ENCODE results near the gene RAB35. TPM values are rescaled to one million over a fixed set of nuclear protein-coding genes. Genes with fewer than 3 reads are reported as not detected.

Gene RAB35
- total RNA-seq, 5 donors from 2014 or later (not counting 1 experiment from before 2014, with no cell fraction given): 34.0 to 76.5 (median 60.6) TPM

DNA sequence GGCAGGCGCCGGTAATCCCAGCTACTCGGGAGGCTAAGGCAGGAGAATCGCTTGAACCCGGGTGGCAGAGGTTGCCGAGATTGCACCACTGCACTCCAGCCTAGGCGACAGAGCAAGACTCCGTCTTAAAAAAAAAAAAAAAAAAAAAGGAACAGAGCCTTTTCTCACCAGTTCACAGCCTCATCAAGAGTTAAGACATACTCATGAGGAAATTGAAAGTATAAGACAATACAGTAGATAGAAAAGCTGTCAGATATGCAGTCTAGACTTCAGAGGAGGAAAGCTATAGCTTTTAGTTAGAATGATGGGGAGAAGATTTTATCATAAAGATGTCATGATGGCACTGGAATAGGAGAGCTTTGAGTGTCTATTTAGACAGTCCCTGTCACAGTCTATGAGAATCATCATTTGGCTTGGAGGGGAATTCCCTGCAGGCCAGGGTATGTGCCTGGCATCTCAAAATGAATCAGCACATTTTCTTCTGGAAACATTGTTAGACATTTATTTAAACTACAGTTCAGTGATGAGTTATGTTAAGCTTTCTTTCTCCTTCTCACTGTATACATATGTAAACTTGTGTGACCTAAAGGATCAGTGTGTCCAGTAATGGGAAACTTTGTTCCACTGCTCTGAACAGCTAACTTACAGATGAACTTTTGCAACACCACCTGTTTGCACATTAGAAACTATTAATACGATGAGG is 2.9 kb upstream of the RAB35 start:
- Histone ChIP-seq H3K27ac (ENCODE audit: low read length) (no peak overlapping the region), H3K4me3 (ENCODE audit: control insufficient read depth in 1 of 2, extremely low read depth in 1 of 2, low read length in 1 of 2) (no peak overlapping the region), H3K4me1 (ENCODE audit: control insufficient read depth in 1 of 2, extremely low read depth in 1 of 2, insufficient read depth in 2 of 2, low read length in 2 of 2) (peaks cover 32 to 73% of the 10 kb centered on the region in 2 experiments), H3K27me3 (replicated peaks in 1 of 2; ENCODE audit: control insufficient read depth in 2 of 2, extremely low read depth in 1 of 2, insufficient read depth in 2 of 2, low read length in 1 of 2) (no peaks in the 10 kb centered on the region), H3K9me3 (no peaks in the 10 kb centered on the region), H3K36me3 (ENCODE audit: control insufficient read depth in 2 of 2, extremely low read depth in 1 of 2, insufficient read depth in 1 of 2, low read length in 1 of 2) (peaks cover 0 to 3% of the 10 kb centered on the region in 2 donors)
- DNase-seq (peak in 1 of 35 experiments; percentile 41), ATAC-seq (replicated peaks in 1 of 4) (no peak)
- Mint-ChIP-seq H3K9me3 (no peaks in the 10 kb centered on the region), H3K4me1 (peaks cover 77 to 81% (median 78%) of the 10 kb centered on the region in 3 donors), H3K27ac (peak overlapping the region; percentile 59 to 85), H3K27me3 (no peaks in the 10 kb centered on the region), H3K36me3 (peaks cover 12% of the 10 kb centered on the region), H3K4me3 (peak overlapping the region in 2 of 3 donors; percentile 11 to 31)
- CTCF ChIA-PET: interaction anchor here (0.7 to 1.7 kb wide), 3 partner anchors 17 to 84 kb away, joined by 4 to 5 read pairs (median 4); no protein-coding TSS in a partner anchor
- POLR2A ChIA-PET: no interaction called here
- WGBS (ENCODE audit: insufficient coverage): no CpG with 5 or more reads among the region's 9 CpGs

DNA sequence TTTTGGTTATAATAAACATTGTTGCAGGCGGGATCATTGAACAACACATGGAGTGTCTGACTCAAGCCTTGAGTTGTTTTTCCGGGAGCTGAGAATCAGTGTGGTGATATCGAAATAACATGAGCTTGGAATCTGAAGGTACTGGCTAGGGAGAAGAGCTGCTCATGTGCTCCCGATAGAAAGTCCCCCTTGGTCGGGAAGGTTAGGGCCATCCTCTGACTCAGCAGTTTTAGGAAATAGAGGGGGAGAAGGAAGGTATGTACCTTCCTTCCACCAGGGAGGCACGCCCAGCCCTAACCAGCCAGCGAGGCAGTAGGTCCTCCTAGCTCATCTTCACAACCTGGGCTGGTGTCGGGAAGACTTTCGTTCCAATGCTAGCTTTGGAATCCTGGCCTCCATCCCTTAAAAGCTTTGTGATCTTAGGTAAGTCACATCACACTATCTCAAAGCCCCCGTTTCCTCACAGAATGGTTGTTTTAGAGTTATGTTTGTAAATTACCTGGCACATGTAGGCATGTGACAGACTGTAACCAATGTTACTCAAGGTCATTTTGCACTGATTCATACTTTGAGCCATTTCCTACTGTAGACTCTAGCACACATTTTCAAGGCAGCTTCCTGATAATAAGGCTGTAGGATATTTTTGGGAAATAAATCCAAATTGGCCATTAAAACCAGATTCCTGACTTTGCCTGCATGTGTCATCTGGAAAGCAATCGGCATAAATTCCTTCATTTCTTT is 1.9 kb upstream of the RAB35 start:
- H3K9me3 ChIP-seq: no peaks in the 10 kb centered on the region
- Mint-ChIP-seq H3K27ac (peak overlapping the region; percentile 88 to 89), H3K4me3 (peak overlapping the region; percentile 89 to 96 (median 91)), H3K36me3 (peaks cover 16% of the 10 kb centered on the region), H3K4me1 (peaks cover 72 to 76% (median 74%) of the 10 kb centered on the region in 3 donors), H3K27me3 (no peaks in the 10 kb centered on the region), H3K9me3 (no peaks in the 10 kb centered on the region)
- peaks cover 0 to 8% of the 10 kb centered on the region in 2 donors for H3K36me3 ChIP-seq (ENCODE audit: control insufficient read depth in 2 of 2, extremely low read depth in 1 of 2, insufficient read depth in 1 of 2, low read length in 1 of 2)
- H3K4me1 ChIP-seq (ENCODE audit: control insufficient read depth in 1 of 2, extremely low read depth in 1 of 2, insufficient read depth in 2 of 2, low read length in 2 of 2): peaks cover 34 to 70% of the 10 kb centered on the region in 2 experiments
- ChIA-PET CTCF (interaction anchor here in 1 of 2 donors (0.6 to 2.3 kb wide), 4 partner anchors 9 to 110 kb away, joined by 3 to 15 read pairs (median 4); partner anchors contain the start of gene RPLP0), POLR2A (interaction anchor here (0.6 to 1.6 kb wide), 4 partner anchors 61 to 129 kb away, joined by 3 to 7 read pairs (median 4); partner anchors contain the start of gene BICDL1 (in 1 of the 2))
- WGBS (ENCODE audit: insufficient coverage): 89% methylated on average over 4 of the region's 11 CpGs
- H3K27me3 ChIP-seq (replicated peaks in 1 of 2; ENCODE audit: control insufficient read depth in 2 of 2, extremely low read depth in 1 of 2, insufficient read depth in 2 of 2, low read length in 1 of 2): no peaks in the 10 kb centered on the region
- no peak overlapping the region for H3K27ac ChIP-seq (ENCODE audit: low read length)
- H3K4me3 ChIP-seq (ENCODE audit: control insufficient read depth in 1 of 2, extremely low read depth in 1 of 2, low read length in 1 of 2): peak overlapping the region in 1 of 2 donors; percentile 96
- no peak for DNase-seq
- ATAC-seq (replicated peaks in 1 of 4): no peak

DNA sequence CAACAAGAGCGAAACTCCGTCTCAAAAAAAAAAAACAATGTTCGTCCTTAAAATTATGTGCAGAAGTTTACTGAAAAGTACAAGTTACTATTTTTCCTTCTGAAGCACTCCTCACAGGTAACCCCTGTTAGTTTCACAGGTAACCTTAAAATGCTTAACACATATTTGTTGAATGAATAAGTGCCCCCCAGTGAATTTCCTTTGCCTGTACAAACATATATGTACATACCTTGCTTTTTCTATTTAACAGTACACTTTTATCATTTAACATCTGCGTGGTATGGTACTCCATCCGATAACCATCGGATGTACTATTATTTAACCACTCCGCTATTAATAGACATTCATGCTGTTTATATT is 1.4 kb upstream of the RAB35 start:
- peaks cover 0 to 8% of the 10 kb centered on the region in 2 donors for H3K36me3 ChIP-seq (ENCODE audit: control insufficient read depth in 2 of 2, extremely low read depth in 1 of 2, insufficient read depth in 1 of 2, low read length in 1 of 2)
- ATAC-seq (replicated peaks in 1 of 4): no peak
- ChIA-PET POLR2A (interaction anchor here (0.6 to 1.6 kb wide), 7 partner anchors 31 to 320 kb away, joined by 3 to 10 read pairs (median 3); partner anchors contain the start of genes BICDL1 (in 1 of the 2), COX6A1 (in 1 of the 2) and RPLP0 (in 1 of the 2)), CTCF (interaction anchor here (0.5 to 2.3 kb wide), 6 partner anchors 9 to 113 kb away, joined by 3 to 15 read pairs (median 6); partner anchors contain the start of gene RPLP0 (in 1 of the 2))
- peaks cover 34 to 68% of the 10 kb centered on the region in 2 experiments for H3K4me1 ChIP-seq (ENCODE audit: control insufficient read depth in 1 of 2, extremely low read depth in 1 of 2, insufficient read depth in 2 of 2, low read length in 2 of 2)
- H3K9me3 Mint-ChIP-seq: no peaks in the 10 kb centered on the region
- peak overlapping the region; percentile 88 to 89 for H3K27ac Mint-ChIP-seq
- H3K9me3 ChIP-seq: no peaks in the 10 kb centered on the region
- H3K36me3 Mint-ChIP-seq: peaks cover 19% of the 10 kb centered on the region
- peak overlapping the region; percentile 89 to 96 (median 91) for H3K4me3 Mint-ChIP-seq
- no peak for DNase-seq
- peaks cover 70 to 75% (median 73%) of the 10 kb centered on the region in 3 donors for H3K4me1 Mint-ChIP-seq
- no peaks in the 10 kb centered on the region for H3K27me3 ChIP-seq (replicated peaks in 1 of 2; ENCODE audit: control insufficient read depth in 2 of 2, extremely low read depth in 1 of 2, insufficient read depth in 2 of 2, low read length in 1 of 2)
- no CpG with 5 or more reads among the region's 7 CpGs for WGBS (ENCODE audit: insufficient coverage)
- H3K27ac ChIP-seq (ENCODE audit: low read length): peak overlapping the region; percentile 89
- no peaks in the 10 kb centered on the region for H3K27me3 Mint-ChIP-seq
- H3K4me3 ChIP-seq (ENCODE audit: control insufficient read depth in 1 of 2, extremely low read depth in 1 of 2, low read length in 1 of 2): peak overlapping the region; percentile 88 to 96

DNA sequence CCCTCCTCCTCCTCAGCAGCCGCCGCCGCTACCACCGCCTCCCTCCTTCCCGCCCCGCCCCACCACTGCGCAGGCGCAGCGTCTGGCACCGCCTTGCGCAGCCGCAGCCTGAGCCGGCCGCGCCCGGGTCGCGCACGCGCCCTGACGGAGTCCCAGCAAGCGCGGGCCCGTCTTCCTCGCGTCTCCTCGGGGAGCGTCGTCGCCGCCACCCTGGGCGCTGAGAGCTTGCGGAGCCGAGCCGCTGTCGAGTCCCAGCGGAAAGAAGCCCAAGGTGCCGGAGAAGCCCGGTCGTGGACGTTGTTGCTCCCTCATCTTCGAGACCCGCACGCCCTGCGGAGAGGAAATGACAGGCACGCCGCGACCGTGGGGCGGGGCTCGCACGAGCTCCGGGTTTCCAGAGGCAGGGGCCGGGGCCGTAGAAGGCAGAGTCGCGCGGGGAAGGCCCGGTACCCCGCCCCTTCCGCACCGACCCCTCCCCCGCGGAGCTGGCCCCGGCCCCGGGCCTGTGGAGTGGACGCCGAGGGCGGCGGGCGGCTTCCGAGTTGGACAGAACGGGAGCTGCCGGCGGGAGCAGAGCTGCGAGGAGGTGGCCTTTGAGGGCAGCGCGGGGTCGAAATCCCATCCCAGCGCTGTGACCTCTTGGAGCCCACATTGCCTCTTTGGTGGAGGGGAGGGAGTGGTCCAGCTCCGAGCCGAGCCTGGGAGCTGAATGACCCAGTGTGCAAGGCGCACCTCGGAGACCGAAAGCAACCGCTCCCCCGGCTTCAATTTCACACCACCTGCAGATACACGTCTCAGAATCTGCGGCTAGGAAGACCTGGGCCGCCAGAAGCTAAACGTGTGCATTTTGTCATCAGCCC is 469 bp upstream of the RAB35 start:
- Mint-ChIP-seq H3K36me3 (peaks cover 22% of the 10 kb centered on the region), H3K4me3 (peak overlapping the region; percentile 89 to 96 (median 91)), H3K27me3 (no peaks in the 10 kb centered on the region), H3K9me3 (no peaks in the 10 kb centered on the region), H3K4me1 (peaks cover 75 to 84% (median 80%) of the 10 kb centered on the region in 3 donors), H3K27ac (peak overlapping the region; percentile 88 to 89)
- Histone ChIP-seq H3K4me3 (ENCODE audit: control insufficient read depth in 1 of 2, extremely low read depth in 1 of 2, low read length in 1 of 2) (peak overlapping the region; percentile 88 to 96), H3K27me3 (replicated peaks in 1 of 2; ENCODE audit: control insufficient read depth in 2 of 2, extremely low read depth in 1 of 2, insufficient read depth in 2 of 2, low read length in 1 of 2) (no peaks in the 10 kb centered on the region), H3K4me1 (ENCODE audit: control insufficient read depth in 1 of 2, extremely low read depth in 1 of 2, insufficient read depth in 2 of 2, low read length in 2 of 2) (peaks cover 34 to 67% of the 10 kb centered on the region in 2 experiments), H3K36me3 (ENCODE audit: control insufficient read depth in 2 of 2, extremely low read depth in 1 of 2, insufficient read depth in 1 of 2, low read length in 1 of 2) (peaks cover 0 to 8% of the 10 kb centered on the region in 2 donors), H3K27ac (ENCODE audit: low read length) (peak overlapping the region; percentile 89), H3K9me3 (no peaks in the 10 kb centered on the region)
- ATAC-seq (replicated peaks in 1 of 4): peak; percentile 80 to 83 (median 81)
- POLR2A ChIA-PET: interaction anchor here (0.7 to 1.6 kb wide), 8 partner anchors 30 to 321 kb away, joined by 3 to 10 read pairs (median 4); partner anchors contain the start of genes RPLP0 (in 2 of the 2), BICDL1 (in 1 of the 2), COX6A1 (in 1 of the 2) and RNU4-2 (in 1 of the 2)
- WGBS (ENCODE audit: insufficient coverage): under 1% methylated on average over 79 of the region's 91 CpGs
- CTCF ChIA-PET: interaction anchor here in 1 of 2 donors (0.7 to 2.3 kb wide), 5 partner anchors 30 to 461 kb away, joined by 3 to 15 read pairs (median 3); partner anchors contain the start of gene RPLP0
- peak; percentile 90 to 98 (median 95) for DNase-seq

GRCh38 chr12:120115692-120116440 is 687 bp downstream of the RAB35 start:
- Mint-ChIP-seq H3K4me3 (peak overlapping the region; percentile 92 to 96 (median 94)), H3K27ac (peak overlapping the region; percentile 84 to 89), H3K9me3 (no peaks in the 10 kb centered on the region), H3K4me1 (peaks cover 73 to 84% (median 79%) of the 10 kb centered on the region in 3 donors), H3K36me3 (peaks cover 22% of the 10 kb centered on the region), H3K27me3 (no peaks in the 10 kb centered on the region)
- peak in 2 of 35 experiments; percentile 12 to 33 for DNase-seq
- POLR2A ChIA-PET: interaction anchor here (0.5 to 1.3 kb wide), 6 partner anchors 23 to 186 kb away, joined by 3 to 5 read pairs (median 4); partner anchors contain the start of genes RNU4-2 (in 1 of the 2) and SIRT4 (in 1 of the 2)
- CTCF ChIA-PET: interaction anchor here (0.7 to 2.3 kb wide), 4 partner anchors 12 to 101 kb away, joined by 3 to 15 read pairs (median 4); partner anchors contain the start of gene RPLP0 (in 1 of the 2)
- Histone ChIP-seq H3K9me3 (no peaks in the 10 kb centered on the region), H3K4me1 (ENCODE audit: control insufficient read depth in 1 of 2, extremely low read depth in 1 of 2, insufficient read depth in 2 of 2, low read length in 2 of 2) (peaks cover 36 to 69% of the 10 kb centered on the region in 2 experiments), H3K27ac (ENCODE audit: low read length) (no peak overlapping the region), H3K36me3 (ENCODE audit: control insufficient read depth in 2 of 2, extremely low read depth in 1 of 2, insufficient read depth in 1 of 2, low read length in 1 of 2) (peaks cover 0 to 8% of the 10 kb centered on the region in 2 donors), H3K27me3 (replicated peaks in 1 of 2; ENCODE audit: control insufficient read depth in 2 of 2, extremely low read depth in 1 of 2, insufficient read depth in 2 of 2, low read length in 1 of 2) (no peaks in the 10 kb centered on the region), H3K4me3 (ENCODE audit: control insufficient read depth in 1 of 2, extremely low read depth in 1 of 2, low read length in 1 of 2) (peak overlapping the region; percentile 64 to 78)
- 3% methylated on average over 21 of the region's 31 CpGs for WGBS (ENCODE audit: insufficient coverage)
- ATAC-seq (replicated peaks in 1 of 4): no peak
